ENCODE data around the gene C12orf50.

C12orf50 gene

DNA sequence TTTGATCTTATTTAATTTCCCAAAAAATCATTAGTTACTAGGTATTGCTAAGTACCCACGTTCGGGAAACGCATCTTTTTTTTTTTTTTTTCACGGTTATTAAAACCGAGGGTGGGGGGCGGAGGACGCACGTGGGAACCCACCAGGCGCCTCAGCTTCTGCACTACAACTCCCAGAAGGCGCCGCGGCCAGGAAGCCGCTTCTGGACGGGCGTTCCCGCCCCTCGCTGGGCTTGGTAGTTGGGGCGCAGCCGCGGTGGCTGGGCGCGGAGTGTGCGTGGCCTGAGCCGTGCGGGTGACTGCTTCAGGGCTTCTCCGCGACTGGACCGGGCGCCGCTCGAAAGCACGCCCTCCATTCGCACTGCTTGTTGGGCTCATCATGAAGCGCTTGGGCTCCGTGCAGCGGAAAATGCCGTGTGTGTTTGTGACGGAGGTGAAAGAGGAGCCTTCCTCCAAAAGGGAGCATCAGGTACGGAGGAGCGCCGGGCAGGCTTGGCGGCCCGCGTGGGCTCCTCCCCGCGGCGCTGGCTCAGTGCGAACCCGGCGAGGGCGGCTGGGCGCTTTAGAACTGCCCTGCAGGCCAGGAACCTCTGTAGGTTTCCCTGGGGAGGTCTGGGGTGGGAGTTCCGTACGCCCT, 6.2 kb upstream of the C12orf50 start (continued):
- TF ChIP-seq ZSCAN5A (tag by site-specific recombination; IDR thresholded peaks at IDR 0.05) (no peak), ZNF501 (tag by site-specific recombination; IDR thresholded peaks at IDR 0.05) (peak; percentile 84), SETDB1 (IDR thresholded peaks at IDR 0.05; ENCODE audit: insufficient read length, low read length) (no peak), ZNF157 (tag by site-specific recombination; IDR thresholded peaks at IDR 0.05) (no peak), ZNF704 (tag by site-specific recombination; IDR thresholded peaks at IDR 0.05) (no peak), ZNF19 (tag by site-specific recombination; IDR thresholded peaks at IDR 0.05; ENCODE audit: low read depth) (no peak), ZFP37 (tag by site-specific recombination; IDR thresholded peaks at IDR 0.05) (peak; percentile 92), ZNF488 (tag by site-specific recombination; IDR thresholded peaks at IDR 0.05) (no peak), ZNF548 (tag by site-specific recombination; IDR thresholded peaks at IDR 0.05) (no peak), ZNF23 (tag by site-specific recombination; IDR thresholded peaks at IDR 0.05; ENCODE audit: borderline replicate concordance) (no peak), ZNF114 (tag by site-specific recombination; IDR thresholded peaks at IDR 0.05) (no peak), ZSCAN16 (tag by site-specific recombination; IDR thresholded peaks at IDR 0.05) (0 out of 2 replicates have a peak, but pooled peaks have one; percentile 18), HOXA7 (CRISPR knock-in tag; IDR thresholded peaks at IDR 0.05; ENCODE audit: borderline replicate concordance) (no peak), REPIN1 (tag by site-specific recombination; IDR thresholded peaks at IDR 0.05; ENCODE audit: low read depth) (peak; percentile 57; the same call in 1 of the 2 replicates), ZNF843 (tag by site-specific recombination; IDR thresholded peaks at IDR 0.05) (0 out of 2 replicates have a peak, but pooled peaks have one; percentile 44), ZBTB8A (tag by site-specific recombination; IDR thresholded peaks at IDR 0.05) (peak; percentile 100), ZNF404 (tag by site-specific recombination; IDR thresholded peaks at IDR 0.05) (no peak), ZNF112 (tag by site-specific recombination; IDR thresholded peaks at IDR 0.05) (no peak), ZNF175 (tag by site-specific recombination; IDR thresholded peaks at IDR 0.05) (no peak), ZNF138 (tag by site-specific recombination; IDR thresholded peaks at IDR 0.05; ENCODE audit: borderline replicate concordance) (no peak), ZNF266 (tag by site-specific recombination; IDR thresholded peaks at IDR 0.05; ENCODE audit: low read depth) (no peak), ZNF555 (tag by site-specific recombination; conservative IDR thresholded peaks at IDR 0.05) (no peak), ZBTB17 (tag by site-specific recombination; IDR thresholded peaks at IDR 0.05) (peak; percentile 74), ZNF664 (tag by site-specific recombination; IDR thresholded peaks at IDR 0.05) (no peak), ZNF184 (tag by site-specific recombination; IDR thresholded peaks at IDR 0.05) (no peak), ZNF121 (tag by site-specific recombination; IDR thresholded peaks at IDR 0.05) (no peak), ZFP3 (tag by site-specific recombination; IDR thresholded peaks at IDR 0.05; ENCODE audit: low read depth) (no peak), KLF9 (tag by site-specific recombination; IDR thresholded peaks at IDR 0.05; ENCODE audit: low read depth) (peak; percentile 59; the same call in 1 of the 2 replicates), ZNF747 (tag by site-specific recombination; IDR thresholded peaks at IDR 0.05) (no peak), OSR2 (tag by site-specific recombination; IDR thresholded peaks at IDR 0.05) (peak; percentile 48), ZNF146 (tag by site-specific recombination; IDR thresholded peaks at IDR 0.05) (no peak)
- TF ChIP-seq, protein P1, sequence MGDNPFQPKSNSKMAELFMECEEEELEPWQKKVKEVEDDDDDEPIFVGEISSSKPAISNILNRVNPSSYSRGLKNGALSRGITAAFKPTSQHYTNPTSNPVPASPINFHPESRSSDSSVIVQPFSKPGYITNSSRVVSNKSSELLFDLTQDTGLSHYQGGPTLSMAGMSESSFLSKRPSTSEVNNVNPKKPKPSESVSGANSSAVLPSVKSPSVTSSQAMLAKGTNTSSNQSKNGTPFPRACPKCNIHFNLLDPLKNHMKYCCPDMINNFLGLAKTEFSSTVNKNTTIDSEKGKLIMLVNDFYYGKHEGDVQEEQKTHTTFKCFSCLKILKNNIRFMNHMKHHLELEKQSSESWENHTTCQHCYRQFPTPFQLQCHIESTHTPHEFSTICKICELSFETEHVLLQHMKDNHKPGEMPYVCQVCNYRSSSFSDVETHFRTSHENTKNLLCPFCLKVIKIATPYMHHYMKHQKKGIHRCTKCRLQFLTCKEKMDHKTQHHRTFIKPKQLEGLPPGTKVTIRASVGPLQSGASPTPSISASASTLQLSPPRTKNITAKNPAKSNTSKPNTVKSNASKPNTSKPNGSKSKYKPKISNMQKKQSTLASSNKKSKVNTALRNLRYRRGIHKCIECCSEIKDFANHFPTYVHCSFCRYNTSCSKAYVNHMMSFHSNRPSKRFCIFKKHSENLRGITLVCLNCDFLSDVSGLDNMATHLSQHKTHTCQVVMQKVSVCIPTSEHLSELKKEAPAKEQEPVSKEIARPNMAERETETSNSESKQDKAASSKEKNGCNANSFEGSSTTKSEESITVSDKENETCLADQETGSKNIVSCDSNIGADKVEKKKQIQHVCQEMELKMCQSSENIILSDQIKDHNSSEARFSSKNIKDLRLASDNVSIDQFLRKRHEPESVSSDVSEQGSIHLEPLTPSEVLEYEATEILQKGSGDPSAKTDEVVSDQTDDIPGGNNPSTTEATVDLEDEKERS (tag by site-specific recombination; IDR thresholded peaks at IDR 0.05) = no peak
- TF ChIP-seq, protein P2, sequence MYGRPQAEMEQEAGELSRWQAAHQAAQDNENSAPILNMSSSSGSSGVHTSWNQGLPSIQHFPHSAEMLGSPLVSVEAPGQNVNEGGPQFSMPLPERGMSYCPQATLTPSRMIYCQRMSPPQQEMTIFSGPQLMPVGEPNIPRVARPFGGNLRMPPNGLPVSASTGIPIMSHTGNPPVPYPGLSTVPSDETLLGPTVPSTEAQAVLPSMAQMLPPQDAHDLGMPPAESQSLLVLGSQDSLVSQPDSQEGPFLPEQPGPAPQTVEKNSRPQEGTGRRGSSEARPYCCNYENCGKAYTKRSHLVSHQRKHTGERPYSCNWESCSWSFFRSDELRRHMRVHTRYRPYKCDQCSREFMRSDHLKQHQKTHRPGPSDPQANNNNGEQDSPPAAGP (tag by site-specific recombination; IDR thresholded peaks at IDR 0.05) = no peak
- TF ChIP-seq, protein P3, sequence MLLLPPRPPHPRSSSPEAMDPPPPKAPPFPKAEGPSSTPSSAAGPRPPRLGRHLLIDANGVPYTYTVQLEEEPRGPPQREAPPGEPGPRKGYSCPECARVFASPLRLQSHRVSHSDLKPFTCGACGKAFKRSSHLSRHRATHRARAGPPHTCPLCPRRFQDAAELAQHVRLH (tag by site-specific recombination; IDR thresholded peaks at IDR 0.05) = no peak
